NT2/D1 (cell line): Measurements from ENCODE around the gene TBC1D22A.

Experiments used
- DNase-seq: peaks from one replicate; pipeline ENCODE4 v3.0.0-alpha.2; 2011; ENCODE audit warnings: low read depth, low spot score
- H3K27me3 ChIP-seq: 2 replicates; pipeline ENCODE4 v1.6.0; 2011; ENCODE audit warnings: mild to moderate bottlenecking; ENCODE audit not compliant: insufficient read length, insufficient read depth
- H3K36me3 ChIP-seq: 2 replicates; pipeline ENCODE4 v1.6.1; 2011; ENCODE audit warnings: mild to moderate bottlenecking, low read length, mixed read lengths; ENCODE audit not compliant: insufficient read depth, insufficient read length
- H3K4me1 ChIP-seq: 2 replicates; pipeline ENCODE4 v1.5.1; 2011; ENCODE audit not compliant: insufficient read depth, insufficient read length
- H3K4me3 ChIP-seq: 2 replicates; pipeline ENCODE4 v1.5.1; 2011; ENCODE audit warnings: low read depth; ENCODE audit not compliant: insufficient read length
- H3K9ac ChIP-seq: 2 replicates; pipeline ENCODE4 v1.6.0; 2011; ENCODE audit warnings: low read depth; ENCODE audit not compliant: insufficient read length
- H3K9me3 ChIP-seq: 2 replicates; pipeline ENCODE4 v1.5.1; 2011; ENCODE audit warnings: mild to moderate bottlenecking, low read length; ENCODE audit not compliant: insufficient read depth
- SUZ12 ChIP-seq: IDR thresholded peaks from 2 replicates; pipeline ENCODE4 v1.6.1; 2011; ENCODE audit not compliant: insufficient read length, insufficient read depth; ENCODE audit errors: extremely low read depth
- YY1 ChIP-seq: IDR thresholded peaks from 2 replicates; pipeline ENCODE4 v1.6.1; 2011; ENCODE audit not compliant: insufficient read length, insufficient read depth
- ZNF274 ChIP-seq: IDR thresholded peaks from 2 replicates; pipeline ENCODE4 v1.6.1; 2011; ENCODE audit warnings: mild to moderate bottlenecking, low read depth, low read length

TBC1D22A gene

GRCh38 chr22:47189056-47189916 is 426.8 kb downstream of the TBC1D22A start:
- no peak for DNase-seq
- H3K9me3 ChIP-seq: no peaks in the 10 kb centered on the region
- H3K9ac ChIP-seq: no peak overlapping the region

DNA sequence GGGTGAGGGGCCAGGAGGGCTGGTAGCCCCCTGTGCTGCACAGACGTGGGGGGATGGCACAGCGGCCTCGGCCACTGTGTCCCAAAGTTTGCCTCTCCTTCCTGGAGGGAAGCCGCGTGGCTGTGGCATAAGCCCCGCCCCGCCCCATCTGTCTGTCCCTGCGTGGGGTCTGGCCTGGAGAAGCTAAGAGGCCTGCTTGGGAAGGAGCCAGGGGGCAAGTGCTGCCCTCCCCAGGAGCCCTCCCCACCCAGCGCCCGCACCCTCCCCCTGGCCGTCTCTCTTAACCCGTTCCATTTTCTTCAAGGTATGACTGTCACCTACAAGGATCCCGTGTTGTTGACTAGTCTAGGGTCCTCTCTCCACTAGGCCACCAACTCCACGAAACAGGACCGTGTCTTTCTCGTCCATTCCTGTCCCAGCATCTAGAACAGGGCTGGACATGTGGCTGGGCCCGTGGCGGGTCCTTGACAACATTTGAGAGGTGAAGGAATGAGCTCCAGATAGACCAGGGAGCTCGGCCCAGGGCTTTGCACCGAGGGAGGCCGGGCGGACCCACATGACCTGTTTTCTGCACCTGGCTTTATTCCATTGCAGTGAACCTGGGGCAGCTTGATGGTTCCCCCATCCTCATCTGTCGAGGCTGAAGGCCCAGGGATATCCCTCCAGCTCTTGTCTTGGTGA is 428.0 kb downstream of the TBC1D22A start:
- Histone ChIP-seq H3K9ac (no peak overlapping the region), H3K4me1 (peaks cover 3% of the 10 kb centered on the region), H3K36me3 (no peaks in the 10 kb centered on the region), H3K9me3 (no peaks in the 10 kb centered on the region), H3K27me3 (no peaks in the 10 kb centered on the region), H3K4me3 (no peak overlapping the region)
- no peak for DNase-seq
- TF ChIP-seq ZNF274: no peak
- TF ChIP-seq SUZ12: no peak
- no peak for TF ChIP-seq YY1

More at GRCh38 chr22:47189056-47189916, 426.8 kb downstream of the TBC1D22A start:
- Histone ChIP-seq H3K4me3 (no peak overlapping the region), H3K36me3 (no peaks in the 10 kb centered on the region), H3K4me1 (peaks cover 3% of the 10 kb centered on the region), H3K27me3 (no peaks in the 10 kb centered on the region)
- no peak for TF ChIP-seq YY1
- no peak for TF ChIP-seq ZNF274
- TF ChIP-seq SUZ12: no peak

DNA sequence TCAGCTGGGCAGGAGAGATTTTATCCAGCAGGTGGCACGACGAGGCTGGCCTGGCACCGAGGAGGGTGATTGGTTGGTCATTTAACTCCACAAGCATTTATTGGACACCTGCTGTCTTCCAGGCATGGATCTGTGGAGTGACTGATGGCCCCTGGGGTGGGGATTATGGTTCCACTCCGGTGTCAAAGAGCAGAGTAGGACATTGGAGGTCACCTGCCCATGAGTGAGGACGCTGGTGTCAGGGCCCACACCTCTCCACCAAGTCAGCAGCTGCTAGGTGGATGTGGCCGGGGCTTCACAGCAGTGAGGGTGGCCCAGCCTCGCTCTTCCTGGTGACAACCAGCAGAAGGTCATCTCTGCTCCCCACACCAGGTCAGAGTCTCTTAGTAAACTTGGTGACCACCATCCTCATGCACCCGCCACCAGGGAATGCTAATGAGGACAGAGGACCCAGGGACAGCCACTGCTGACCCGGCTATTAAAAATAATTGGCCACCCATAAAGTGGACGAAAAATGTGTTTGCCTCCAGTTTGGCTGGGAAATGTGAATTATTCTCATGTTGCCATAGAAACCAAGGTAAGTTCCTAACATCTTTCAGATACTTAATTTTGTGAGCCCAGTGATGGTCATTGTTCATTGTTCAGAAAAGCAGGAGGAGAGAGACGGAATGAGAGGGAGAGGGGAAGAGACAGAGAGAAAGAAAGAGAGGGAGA is 428.7 kb downstream of the TBC1D22A start:
- DNase-seq: no peak
- H3K9me3 ChIP-seq: no peaks in the 10 kb centered on the region
- H3K9ac ChIP-seq: no peak overlapping the region
- no peaks in the 10 kb centered on the region for H3K36me3 ChIP-seq
- H3K4me3 ChIP-seq: no peak overlapping the region
- peaks cover 3% of the 10 kb centered on the region for H3K4me1 ChIP-seq
- TF ChIP-seq ZNF274 (no peak), YY1 (no peak), SUZ12 (no peak)
- no peaks in the 10 kb centered on the region for H3K27me3 ChIP-seq

- Histone ChIP-seq H3K9me3 (no peaks in the 10 kb centered on the region), H3K27me3 (no peaks in the 10 kb centered on the region), H3K9ac (no peak overlapping the region), H3K4me1 (peaks cover 5% of the 10 kb centered on the region), H3K4me3 (no peak overlapping the region), H3K36me3 (no peaks in the 10 kb centered on the region)
- no peak for DNase-seq
- TF ChIP-seq ZNF274 (no peak), YY1 (no peak), SUZ12 (no peak)
Observed at GRCh38 chr22:47191671-47192650, 429.5 kb downstream of the TBC1D22A start.

DNA sequence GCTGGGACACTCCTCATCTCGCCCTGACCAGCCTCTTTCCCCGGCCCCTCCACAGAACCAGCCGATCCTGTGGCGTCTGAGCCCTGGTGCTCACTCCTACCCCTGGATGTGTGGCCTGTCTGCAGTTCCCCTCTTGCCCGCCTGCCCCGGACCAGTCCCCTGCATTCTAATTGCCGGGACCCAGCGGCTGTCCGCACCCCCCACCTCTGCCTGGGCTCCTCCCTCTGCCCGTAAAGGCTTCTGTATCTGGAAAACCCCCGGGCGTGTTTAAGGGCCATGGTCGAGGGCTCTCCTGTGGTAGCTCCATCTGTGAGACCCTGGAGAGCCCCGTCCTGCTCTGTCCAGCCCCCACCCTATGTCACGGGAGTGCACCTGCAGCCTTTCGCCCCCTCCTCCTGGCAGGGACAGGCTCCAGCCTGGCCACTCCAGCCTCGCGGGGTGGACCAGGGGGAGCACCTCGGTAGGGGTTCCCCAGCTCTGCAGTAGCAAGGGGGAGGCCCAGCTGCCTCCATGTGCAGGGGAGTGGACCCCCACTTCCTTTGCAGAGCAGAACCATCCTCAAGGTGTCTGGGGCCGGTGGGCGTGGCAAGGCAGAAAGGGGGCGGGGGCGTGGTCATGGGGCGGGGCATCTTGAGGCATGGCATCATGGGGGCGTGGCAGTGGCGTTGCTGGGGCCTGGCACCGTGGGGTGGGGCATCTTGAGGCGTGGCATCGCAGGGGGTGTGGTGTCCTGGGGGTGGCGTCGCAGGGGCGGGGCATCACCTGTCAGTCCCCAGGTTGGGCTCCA is 430.4 kb downstream of the TBC1D22A start:
- H3K4me3 ChIP-seq: no peak overlapping the region

More for the DNA sequence above, 430.4 kb downstream of the TBC1D22A start:
- DNase-seq: no peak
- H3K27me3 ChIP-seq: no peaks in the 10 kb centered on the region
- H3K9ac ChIP-seq: no peak overlapping the region
- H3K4me1 ChIP-seq: peaks cover 5% of the 10 kb centered on the region
- TF ChIP-seq YY1 (no peak), ZNF274 (no peak), SUZ12 (no peak)
- H3K9me3 ChIP-seq: no peaks in the 10 kb centered on the region
- no peaks in the 10 kb centered on the region for H3K36me3 ChIP-seq
